Measurements from ENCODE around the gene EPB41L2. TPM values are rescaled to one million over a fixed set of nuclear protein-coding genes. Genes with fewer than 3 reads are reported as not detected.
A peak's percentile ranks its signal among the peaks of the same experiment; 100 is the strongest.

EPB41L2 gene
- total RNA-seq, 2 donors from 2014 or later: 160 to 189 TPM

GRCh38 chr6:130847001-130847910, 215.8 kb downstream of the EPB41L2 start:
- no peak for DNase-seq
- 80 to 92% methylated on average over 6 to 7 of the region's 7 CpGs for WGBS, 2 experiments (ENCODE audit: insufficient coverage in 1 of 2, insufficient read length in 1 of 2)
- no peak overlapping the region for H3K4me3 Mint-ChIP-seq
- peaks cover 2% of the 10 kb centered on the region for H3K4me1 Mint-ChIP-seq
- H3K9me3 Mint-ChIP-seq: no peaks in the 10 kb centered on the region
- Histone ChIP-seq H3K27me3 (ENCODE audit: control insufficient read depth, insufficient read depth, low read length, poor library complexity, severe bottlenecking) (no peaks in the 10 kb centered on the region), H3K9me3 (ENCODE audit: control insufficient read depth, low read length) (no peaks in the 10 kb centered on the region), H3K36me3 (ENCODE audit: control insufficient read depth, insufficient read depth, low read length) (peaks cover 16% of the 10 kb centered on the region), H3K4me1 (ENCODE audit: control insufficient read depth, insufficient read depth, low read length) (no peaks in the 10 kb centered on the region), H3K4me3 (ENCODE audit: low read length) (no peak overlapping the region), H3K9ac (ENCODE audit: extremely low read depth, low read length, poor library complexity, severe bottlenecking) (no peak overlapping the region), H3K27ac (ENCODE audit: low read depth, low read length) (no peak overlapping the region)
- H3K27me3 Mint-ChIP-seq (ENCODE audit: insufficient read depth): no peaks in the 10 kb centered on the region
- no peak for TF ChIP-seq CTCF (conservative IDR thresholded peaks at IDR 0.05)
- H3K27ac Mint-ChIP-seq: no peak overlapping the region
- H3K36me3 Mint-ChIP-seq (ENCODE audit: low read depth): no peaks in the 10 kb centered on the region

- H3K4me3 Mint-ChIP-seq: no peak overlapping the region
- Histone ChIP-seq H3K9me3 (ENCODE audit: control insufficient read depth, low read length) (no peaks in the 10 kb centered on the region), H3K4me1 (ENCODE audit: control insufficient read depth, insufficient read depth, low read length) (no peaks in the 10 kb centered on the region), H3K27ac (ENCODE audit: low read depth, low read length) (no peak overlapping the region), H3K36me3 (ENCODE audit: control insufficient read depth, insufficient read depth, low read length) (peaks cover 18% of the 10 kb centered on the region), H3K4me3 (ENCODE audit: low read length) (no peak overlapping the region), H3K9ac (ENCODE audit: extremely low read depth, low read length, poor library complexity, severe bottlenecking) (no peak overlapping the region), H3K27me3 (ENCODE audit: control insufficient read depth, insufficient read depth, low read length, poor library complexity, severe bottlenecking) (no peaks in the 10 kb centered on the region)
- no peaks in the 10 kb centered on the region for H3K4me1 Mint-ChIP-seq
- H3K27ac Mint-ChIP-seq: no peak overlapping the region
- no peaks in the 10 kb centered on the region for H3K9me3 Mint-ChIP-seq
- H3K36me3 Mint-ChIP-seq (ENCODE audit: low read depth): peaks cover 1% of the 10 kb centered on the region
- DNase-seq: no peak
- 94 to 100% methylated on average over 1 of the region's 1 CpG for WGBS, 2 experiments (ENCODE audit: insufficient coverage in 1 of 2, insufficient read length in 1 of 2)
- no peak for TF ChIP-seq CTCF (conservative IDR thresholded peaks at IDR 0.05)
- no peaks in the 10 kb centered on the region for H3K27me3 Mint-ChIP-seq (ENCODE audit: insufficient read depth)
Measured at GRCh38 chr6:130846501-130846900, 216.5 kb downstream of the EPB41L2 start.

GRCh38 chr6:130843575-130844320, 219.3 kb downstream of the EPB41L2 start:
- Mint-ChIP-seq H3K9me3 (no peaks in the 10 kb centered on the region), H3K27ac (no peak overlapping the region), H3K4me1 (peaks cover 2% of the 10 kb centered on the region), H3K4me3 (no peak overlapping the region), H3K36me3 (ENCODE audit: low read depth) (peaks cover 11% of the 10 kb centered on the region), H3K27me3 (ENCODE audit: insufficient read depth) (no peaks in the 10 kb centered on the region)
- WGBS, 2 experiments (ENCODE audit: insufficient coverage in 1 of 2, insufficient read length in 1 of 2): 58 to 60% methylated on average over 3 of the region's 3 CpGs
- peaks cover 31% of the 10 kb centered on the region for H3K36me3 ChIP-seq (ENCODE audit: control insufficient read depth, insufficient read depth, low read length)
- DNase-seq: no peak
- H3K9ac ChIP-seq (ENCODE audit: extremely low read depth, low read length, poor library complexity, severe bottlenecking): no peak overlapping the region
- H3K4me3 ChIP-seq (ENCODE audit: low read length): no peak overlapping the region
- H3K27ac ChIP-seq (ENCODE audit: low read depth, low read length): no peak overlapping the region
- no peaks in the 10 kb centered on the region for H3K27me3 ChIP-seq (ENCODE audit: control insufficient read depth, insufficient read depth, low read length, poor library complexity, severe bottlenecking)
- no peaks in the 10 kb centered on the region for H3K4me1 ChIP-seq (ENCODE audit: control insufficient read depth, insufficient read depth, low read length)
- no peaks in the 10 kb centered on the region for H3K9me3 ChIP-seq (ENCODE audit: control insufficient read depth, low read length)
- TF ChIP-seq CTCF (conservative IDR thresholded peaks at IDR 0.05): peak; percentile 81

All from endodermal cell (in vitro differentiated cells).